ENCODE results near the gene S100A1. TPM values are rescaled to one million over a fixed set of nuclear protein-coding genes. Genes with fewer than 3 reads are reported as not detected.
A peak's percentile ranks its signal among the peaks of the same experiment; 100 is the strongest.

Gene S100A1
- total and polyA plus RNA-seq, 12 donors, result 685 to 3,035 (median 2,343) TPM

- H3K4me1 ChIP-seq, result peaks cover 3 to 31% (median 20%) of the 10 kb centered on the region in 9 donors
- no peak for DNase-seq
- ATAC-seq, result no peak
- no peaks in the 10 kb centered on the region for H3K9me3 ChIP-seq
- H3K27ac ChIP-seq, result no peak overlapping the region
- no peak overlapping the region for H3K4me3 ChIP-seq
- no peak for TF ChIP-seq CTCF (IDR thresholded peaks at IDR 0.05)
- H3K36me3 ChIP-seq, result peaks cover 0 to 7% (median 6%) of the 10 kb centered on the region in 9 donors
- WGBS, 2 donors, result 85 to 89% methylated on average over 3 of the region's 3 CpGs
- H3K27me3 ChIP-seq, result no peaks in the 10 kb centered on the region
- intact Hi-C loops (cut with DNase I), result loop anchor here in 1 of 10 donors (10.0 kb wide), 1 partner anchor 81 kb away; no protein-coding TSS in a partner anchor
These were observed 27.1 kb downstream of the S100A1 start for GRCh38 chr1:153655333-153655732.

GRCh38 chr1:153658400-153659174 lies 30.4 kb downstream of the S100A1 start, which contains the start of gene SNAPIN:
Gene SNAPIN, plus strand, starts transcription at chr1:153658703. Its CDS starts 41 bp downstream, at chr1:153658744.
- H3K27me3 ChIP-seq, result no peaks in the 10 kb centered on the region
- H3K4me3 ChIP-seq, result peak within 1 kb of the TSS; percentile 63 to 94 (median 80)
- peak; percentile 93 to 95 for DNase-seq
- H3K9me3 ChIP-seq, result no peaks in the 10 kb centered on the region
- intact Hi-C loops (cut with DNase I), result loop anchor here in 1 of 10 donors (10.0 kb wide), 1 partner anchor 84 kb away; no protein-coding TSS in a partner anchor
- peaks cover 0 to 39% (median 36%) of the 10 kb centered on the region in 9 donors for H3K36me3 ChIP-seq
- 2 to 3% methylated on average over 53 of the region's 53 CpGs for WGBS, 2 donors
- peaks cover 0 to 20% (median 11%) of the 10 kb centered on the region in 9 donors for H3K4me1 ChIP-seq
- peak within 1 kb of the TSS; percentile 73 to 99 (median 95) for H3K27ac ChIP-seq
- peak; percentile 96 to 98 (median 98) for ATAC-seq
- TF ChIP-seq CTCF (IDR thresholded peaks at IDR 0.05), result peak in 7 of 9 donors; percentile 5 to 51 (median 20)

GRCh38 chr1:153659175-153659534 lies 30.9 kb downstream of the S100A1 start:
- Histone ChIP-seq H3K4me1 (peaks cover 0 to 20% (median 11%) of the 10 kb centered on the region in 9 donors), H3K27ac (peak overlapping the region; percentile 73 to 99 (median 95)), H3K4me3 (peak overlapping the region; percentile 63 to 94 (median 80)), H3K9me3 (no peaks in the 10 kb centered on the region), H3K27me3 (no peaks in the 10 kb centered on the region), H3K36me3 (peaks cover 0 to 45% (median 42%) of the 10 kb centered on the region in 9 donors)
- DNase-seq (no peak), ATAC-seq (peak in 1 of 8 donors; percentile 2)
- TF ChIP-seq CTCF (IDR thresholded peaks at IDR 0.05), result no peak
- intact Hi-C loops (cut with DNase I), result loop anchor here in 1 of 10 donors (10.0 kb wide), 1 partner anchor 84 kb away; no protein-coding TSS in a partner anchor
- WGBS, 2 donors, result 28 to 35% methylated on average over 8 of the region's 8 CpGs

- TF ChIP-seq CTCF (IDR thresholded peaks at IDR 0.05), result no peak
- WGBS, 2 donors, result 76 to 78% methylated on average over 9 of the region's 9 CpGs
- DNase-seq (no peak), ATAC-seq (no peak)
- Histone ChIP-seq H3K4me1 (peaks cover 0 to 20% (median 11%) of the 10 kb centered on the region in 9 donors), H3K27me3 (no peaks in the 10 kb centered on the region), H3K4me3 (peak overlapping the region; percentile 63 to 94 (median 80)), H3K27ac (peak overlapping the region in 5 of 10 donors; percentile 95 to 99 (median 97)), H3K36me3 (peaks cover 0 to 50% (median 47%) of the 10 kb centered on the region in 9 donors), H3K9me3 (no peaks in the 10 kb centered on the region)
- intact Hi-C loops (cut with DNase I), result loop anchor here in 3 of 10 donors (10.0 kb wide), 1 partner anchor 85 kb away; no protein-coding TSS in a partner anchor
These were observed 31.4 kb downstream of the S100A1 start for GRCh38 chr1:153659656-153660055.
